ENCODE measurements around the gene NAV2.

- no peak for TF ChIP-seq CTCF (conservative IDR thresholded peaks at IDR 0.05; ENCODE audit: low read depth in 2 of 2)
- TF ChIP-seq POLR2AphosphoS5 (IDR thresholded peaks at IDR 0.05; ENCODE audit: low read depth): no peak
Observed at GRCh38 chr11:19844806-19845205, 132.2 kb downstream of the NAV2 start.

Measured in GM23338 (cell line).